Upper lobe of left lung (tissue), 6 donors: Measurements from ENCODE around the gene PRC1. TPM values are rescaled to one million over a fixed set of nuclear protein-coding genes. Genes with fewer than 3 reads are reported as not detected.

Source experiments
- ATAC-seq, 2 donors: fragments of 200-7000 bp; cut with Tn5 transposase; one replicate each; pipeline ENCODE4 v1.9.1; 2022; ENCODE audit warnings: mild to moderate bottlenecking in 2 of 2, moderate library complexity in 2 of 2; ENCODE audit not compliant: low FRiP score in 2 of 2
- DNase-seq, 2 donors: peaks; one replicate each; pipeline ENCODE4 v3.0.0-alpha.2; 2019 to 2020
- H3K27ac ChIP-seq, 4 donors: fragments of 200-600 bp; sonication (generic); one replicate each; pipeline ENCODE4 v1.5.1; 2016 to 2019
- H3K27me3 ChIP-seq, 4 donors: fragments of 200-600 bp; sonication (generic); one replicate each; pipeline ENCODE4 v1.5.1; 2017 to 2019
- H3K36me3 ChIP-seq, 4 donors: fragments of 200-600 bp; sonication (generic); one replicate each; pipeline ENCODE4 v1.5.1; 2016 to 2019
- H3K4me1 ChIP-seq, 4 donors: fragments of 200-600 bp; sonication (generic); one replicate each; pipeline ENCODE4 v1.5.1; 2018 to 2019
- H3K4me3 ChIP-seq, 4 donors: fragments of 200-600 bp; sonication (generic); one replicate each; pipeline ENCODE4 v1.5.1; 2017 to 2019; ENCODE audit warnings: mild to moderate bottlenecking in 2 of 4, moderate library complexity in 1 of 4
- H3K9me3 ChIP-seq, 4 donors: fragments of 200-600 bp; sonication (generic); one replicate each; pipeline ENCODE4 v1.5.1; 2018 to 2019
- EP300 ChIP-seq, 4 donors: sonication (generic); formaldehyde crosslinking; IDR thresholded peaks; one replicate each; pipeline ENCODE4 v1.5.1; 2017; ENCODE audit warnings: antibody characterized with exemption in 4 of 4, control low read depth in 2 of 4
- POLR2A ChIP-seq, 4 donors: fragments of 450-650 bp; IDR thresholded peaks; one replicate each; pipeline ENCODE4 v1.5.1; 2016 to 2017; ENCODE audit warnings: antibody characterized with exemption in 4 of 4, mild to moderate bottlenecking in 2 of 4
- POLR2AphosphoS5 ChIP-seq, 2 donors: sonication (generic); formaldehyde crosslinking; IDR thresholded peaks; one replicate each; pipeline ENCODE4 v1.5.1; 2017; ENCODE audit warnings: antibody characterized with exemption in 2 of 2
- WGBS, 2 donors: methylation state at CpG; one replicate each; pipeline ENCODE4 v1.1.5; 2017 to 2018; 5-methylcytosine and 5-hydroxymethylcytosine counted together
- total RNA-seq, 6 donors: library from RNA; depleted of rRNA in 4 of 6; stranded (reverse); fragments of >200 nt in 4 of 6; gene quantifications; one replicate each; pipeline versions ENCODE4 v1.1.0 to v1.2.1, GENCODE V29; 2016 to 2021
- TF ChIP-seq, protein P1 (sequence below), 6 experiments: fragments of 450-650 bp in 4 of 6; fragments of 200-600 bp in 2 of 6; sonication (generic) in 2 of 6; IDR thresholded peaks; one replicate each; pipeline ENCODE4 v1.5.1; 2016 to 2019; ENCODE audit warnings: antibody characterized with exemption in 6 of 6
- donor health status: DM: no; HTN: no; CAD: no; lungs with moderate emphysema.
- donor health status: DM: no; HTN: yes; CAD: no; lungs with severe emphysema.

The PRC1 gene
- total RNA-seq, 6 donors from 2014 or later: 4.1 to 20.0 (median 10.7) TPM

DNA sequence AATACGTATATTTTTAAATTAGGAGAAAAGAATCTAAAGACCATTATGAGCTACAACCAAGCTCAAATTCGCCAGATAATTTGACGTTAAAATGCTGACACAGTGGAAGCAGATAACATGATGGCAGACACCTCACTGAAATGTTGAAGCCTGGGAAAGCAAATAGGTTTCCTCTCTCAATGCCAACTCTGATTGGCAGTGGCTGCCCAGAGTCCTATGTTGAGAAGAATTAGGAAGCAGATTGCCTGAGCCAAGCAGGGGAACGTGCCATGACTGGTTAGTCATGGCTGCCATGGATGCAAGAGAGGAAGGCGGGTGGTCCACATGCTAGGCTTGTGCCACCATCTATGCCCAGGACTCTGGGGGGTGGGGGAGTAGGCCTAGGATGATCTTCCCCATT, 56.1 kb downstream of the PRC1 start:
- 93% methylated on average over 5 of the region's 5 CpGs for WGBS, 2 donors
- ATAC-seq: no peak
- no peaks in the 10 kb centered on the region for H3K27me3 ChIP-seq

DNA sequence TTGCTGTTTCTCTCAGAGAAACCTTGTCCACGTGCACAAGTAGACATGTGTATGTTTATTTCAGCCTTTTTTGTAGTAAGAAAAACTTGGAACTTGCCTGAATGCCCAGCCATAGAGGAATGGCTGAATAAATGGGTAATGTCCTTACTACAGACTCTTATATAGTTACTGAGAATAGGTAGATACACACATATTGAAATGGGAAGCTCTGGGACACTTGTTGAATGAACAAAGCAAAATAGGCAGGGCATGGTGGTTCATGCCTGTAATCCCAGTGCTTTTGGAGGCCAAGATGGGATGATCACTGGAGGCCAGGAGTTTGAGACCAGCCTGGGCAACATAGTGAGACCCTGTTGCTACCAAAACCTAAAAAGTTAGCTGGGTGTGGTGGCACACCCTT, 57.5 kb downstream of the PRC1 start:
- WGBS, 2 donors: 82 to 85% methylated on average over 1 of the region's 1 CpG
- no peak overlapping the region for H3K4me3 ChIP-seq
- H3K9me3 ChIP-seq: no peaks in the 10 kb centered on the region
- no peak for DNase-seq
- no peak for ATAC-seq
- H3K4me1 ChIP-seq: peaks cover 30 to 43% (median 31%) of the 10 kb centered on the region in 4 donors
- no peak for TF ChIP-seq EP300 (IDR thresholded peaks at IDR 0.05)
- peaks cover 26 to 45% (median 38%) of the 10 kb centered on the region in 4 donors for H3K36me3 ChIP-seq
- H3K27ac ChIP-seq: no peak overlapping the region
- no peaks in the 10 kb centered on the region for H3K27me3 ChIP-seq

More for the DNA sequence above, 56.1 kb downstream of the PRC1 start:
- Histone ChIP-seq H3K27ac (no peak overlapping the region), H3K36me3 (peaks cover 38 to 59% (median 52%) of the 10 kb centered on the region in 4 donors), H3K9me3 (no peaks in the 10 kb centered on the region), H3K4me1 (peaks cover 21 to 30% (median 25%) of the 10 kb centered on the region in 4 donors), H3K4me3 (no peak overlapping the region)
- TF ChIP-seq EP300 (IDR thresholded peaks at IDR 0.05): no peak
- TF ChIP-seq POLR2AphosphoS5 (IDR thresholded peaks at IDR 0.05): no peak
- no peak for TF ChIP-seq POLR2A (IDR thresholded peaks at IDR 0.05)
- TF ChIP-seq, protein P1, sequence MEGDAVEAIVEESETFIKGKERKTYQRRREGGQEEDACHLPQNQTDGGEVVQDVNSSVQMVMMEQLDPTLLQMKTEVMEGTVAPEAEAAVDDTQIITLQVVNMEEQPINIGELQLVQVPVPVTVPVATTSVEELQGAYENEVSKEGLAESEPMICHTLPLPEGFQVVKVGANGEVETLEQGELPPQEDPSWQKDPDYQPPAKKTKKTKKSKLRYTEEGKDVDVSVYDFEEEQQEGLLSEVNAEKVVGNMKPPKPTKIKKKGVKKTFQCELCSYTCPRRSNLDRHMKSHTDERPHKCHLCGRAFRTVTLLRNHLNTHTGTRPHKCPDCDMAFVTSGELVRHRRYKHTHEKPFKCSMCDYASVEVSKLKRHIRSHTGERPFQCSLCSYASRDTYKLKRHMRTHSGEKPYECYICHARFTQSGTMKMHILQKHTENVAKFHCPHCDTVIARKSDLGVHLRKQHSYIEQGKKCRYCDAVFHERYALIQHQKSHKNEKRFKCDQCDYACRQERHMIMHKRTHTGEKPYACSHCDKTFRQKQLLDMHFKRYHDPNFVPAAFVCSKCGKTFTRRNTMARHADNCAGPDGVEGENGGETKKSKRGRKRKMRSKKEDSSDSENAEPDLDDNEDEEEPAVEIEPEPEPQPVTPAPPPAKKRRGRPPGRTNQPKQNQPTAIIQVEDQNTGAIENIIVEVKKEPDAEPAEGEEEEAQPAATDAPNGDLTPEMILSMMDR (IDR thresholded peaks at IDR 0.05): no peak
- no peak for DNase-seq

DNA sequence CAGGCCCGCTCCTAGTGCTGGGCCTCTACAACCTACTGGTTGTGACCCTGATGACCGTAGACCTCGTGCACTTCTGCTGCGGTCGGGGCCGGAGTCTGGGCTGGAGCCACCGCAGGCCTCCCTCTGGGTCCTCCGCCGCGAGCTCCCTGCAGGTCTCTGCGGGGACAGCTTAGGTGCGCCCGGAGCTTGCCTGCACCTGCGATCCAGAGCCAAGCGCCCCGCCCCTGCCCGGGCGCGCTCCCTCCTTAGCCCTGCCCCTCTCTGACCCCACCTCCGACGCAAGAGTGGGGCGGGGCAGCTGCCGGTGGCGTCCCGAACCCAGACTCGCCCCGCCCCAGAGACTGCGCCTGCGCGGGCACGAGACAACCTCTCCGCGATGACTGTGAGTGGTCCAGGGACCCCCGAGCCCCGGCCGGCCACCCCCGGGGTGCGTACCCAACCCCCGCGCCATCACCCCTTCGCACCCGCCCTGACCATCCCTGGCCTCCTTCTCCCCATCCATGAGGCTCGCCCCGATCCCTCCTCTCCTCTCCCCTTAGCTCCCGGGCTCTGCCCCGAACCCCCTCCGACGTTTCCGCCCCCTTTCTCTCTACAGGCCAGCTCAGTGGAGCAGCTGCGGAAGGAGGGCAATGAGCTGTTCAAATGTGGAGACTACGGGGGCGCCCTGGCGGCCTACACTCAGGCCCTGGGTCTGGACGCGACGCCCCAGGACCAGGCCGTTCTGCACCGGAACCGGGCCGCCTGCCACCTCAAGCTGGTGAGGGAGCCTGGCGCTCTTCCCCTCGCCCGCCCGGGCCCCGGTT, 59.2 kb downstream of the PRC1 start, which contains the start of gene UNC45A:
TSS of gene UNC45A (plus strand) at position 337 of the 803 bp plus-strand sequence. CDS start at position 377, 40 bp downstream.
- 0 to 1% methylated on average over 8 to 45 of the region's 65 CpGs for WGBS, 2 donors
- ATAC-seq (peak; percentile 92 to 93), DNase-seq (peak; percentile 98 to 99)
- peaks cover 45 to 60% (median 46%) of the 10 kb centered on the region in 4 donors for H3K4me1 ChIP-seq
- H3K9me3 ChIP-seq: no peaks in the 10 kb centered on the region
- H3K27me3 ChIP-seq: no peaks in the 10 kb centered on the region
- TF ChIP-seq EP300 (IDR thresholded peaks at IDR 0.05) (no peak), POLR2A (IDR thresholded peaks at IDR 0.05) (peak in 2 of 4 donors; percentile 59 to 79), POLR2AphosphoS5 (IDR thresholded peaks at IDR 0.05) (peak in 1 of 2 donors; percentile 75)
- TF ChIP-seq, protein P1 (IDR thresholded peaks at IDR 0.05): no peak
- H3K27ac ChIP-seq: peak within 1 kb of the TSS; percentile 62 to 91 (median 82)
- H3K4me3 ChIP-seq: peak within 1 kb of the TSS; percentile 65 to 95 (median 85)
- H3K36me3 ChIP-seq: peaks cover 12 to 28% (median 22%) of the 10 kb centered on the region in 4 donors

DNA sequence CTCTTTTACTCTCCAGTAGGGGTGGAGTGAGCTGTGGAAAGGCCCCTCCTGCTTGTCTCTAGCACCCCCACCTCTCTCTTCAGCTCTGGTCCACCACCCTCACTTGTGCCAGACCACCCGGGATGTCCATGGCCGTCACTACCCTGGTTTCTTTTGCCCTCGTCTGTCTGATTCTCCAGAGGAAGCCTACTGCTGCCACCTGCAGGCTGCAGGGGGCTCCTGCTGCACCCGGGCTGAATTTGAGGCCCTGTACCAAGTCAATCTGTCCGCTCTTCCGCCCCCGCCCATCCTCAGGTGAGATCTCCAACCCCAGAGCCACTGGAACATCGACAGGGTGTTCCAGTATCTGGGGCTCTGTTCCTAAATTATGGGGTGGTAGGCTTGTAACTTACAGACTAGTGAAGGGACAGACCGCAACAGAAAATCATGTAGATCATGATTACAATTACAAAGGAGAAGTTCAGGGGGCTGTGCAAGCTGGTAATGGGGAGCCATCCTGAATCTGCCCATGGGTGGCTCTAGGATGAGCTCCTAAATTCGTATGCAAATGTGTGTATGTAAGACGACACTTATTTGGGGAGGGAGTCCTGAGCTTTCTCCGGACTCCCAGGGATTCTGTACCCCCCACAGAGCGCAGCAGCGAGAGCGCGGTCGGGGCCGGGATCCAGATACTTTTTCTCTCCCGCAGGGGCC, 59.9 kb downstream of the PRC1 start:
- H3K9me3 ChIP-seq: no peaks in the 10 kb centered on the region
- peaks cover 45 to 64% (median 48%) of the 10 kb centered on the region in 4 donors for H3K4me1 ChIP-seq
- H3K27ac ChIP-seq: peak overlapping the region; percentile 62 to 91 (median 82)
- H3K36me3 ChIP-seq: peaks cover 4 to 21% (median 15%) of the 10 kb centered on the region in 4 donors
- 1 to 2% methylated on average over 19 of the region's 19 CpGs for WGBS, 2 donors
- no peaks in the 10 kb centered on the region for H3K27me3 ChIP-seq
- DNase-seq (peak; percentile 91 to 94), ATAC-seq (peak; percentile 69 to 82)
- TF ChIP-seq POLR2AphosphoS5 (IDR thresholded peaks at IDR 0.05): no peak
- no peak for TF ChIP-seq EP300 (IDR thresholded peaks at IDR 0.05)
- TF ChIP-seq, protein P1 (IDR thresholded peaks at IDR 0.05): peak; percentile 77 to 95 (median 84)
- no peak for TF ChIP-seq POLR2A (IDR thresholded peaks at IDR 0.05)
- peak overlapping the region; percentile 65 to 95 (median 85) for H3K4me3 ChIP-seq

DNA sequence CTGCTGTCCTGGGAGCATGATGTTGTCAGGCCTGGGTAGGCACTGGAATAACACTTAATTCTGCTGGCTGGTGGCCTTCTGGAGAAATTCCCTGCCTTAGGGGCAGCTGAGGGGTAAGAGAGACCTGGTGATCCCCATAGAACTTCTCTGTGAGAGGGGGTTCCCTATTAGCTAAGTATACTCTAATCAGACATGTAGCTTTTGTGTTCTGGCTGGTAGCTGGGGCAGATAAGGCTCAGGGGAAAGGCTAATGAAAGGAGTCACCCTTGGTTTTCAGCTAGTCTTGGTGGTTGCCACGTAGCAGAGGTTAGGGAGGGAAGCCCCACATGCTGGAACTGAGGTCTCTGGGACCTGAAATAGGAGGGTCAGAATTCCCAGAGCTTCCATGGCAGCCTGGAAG, 61.0 kb downstream of the PRC1 start:
- H3K27ac ChIP-seq: no peak overlapping the region
- H3K36me3 ChIP-seq: peaks cover 0 to 10% (median 5%) of the 10 kb centered on the region in 4 donors
- no peak for ATAC-seq
- 88 to 91% methylated on average over 1 of the region's 1 CpG for WGBS, 2 donors
- H3K4me1 ChIP-seq: peaks cover 50 to 72% (median 53%) of the 10 kb centered on the region in 4 donors
- H3K27me3 ChIP-seq: no peaks in the 10 kb centered on the region
- H3K4me3 ChIP-seq: no peak overlapping the region
- no peak for DNase-seq
- TF ChIP-seq EP300 (IDR thresholded peaks at IDR 0.05) (no peak), POLR2A (IDR thresholded peaks at IDR 0.05) (no peak), POLR2AphosphoS5 (IDR thresholded peaks at IDR 0.05) (no peak)
- TF ChIP-seq, protein P1 (IDR thresholded peaks at IDR 0.05): no peak
- no peaks in the 10 kb centered on the region for H3K9me3 ChIP-seq
